Measurements from ENCODE around the gene MCM6.

Gene MCM6

DNA sequence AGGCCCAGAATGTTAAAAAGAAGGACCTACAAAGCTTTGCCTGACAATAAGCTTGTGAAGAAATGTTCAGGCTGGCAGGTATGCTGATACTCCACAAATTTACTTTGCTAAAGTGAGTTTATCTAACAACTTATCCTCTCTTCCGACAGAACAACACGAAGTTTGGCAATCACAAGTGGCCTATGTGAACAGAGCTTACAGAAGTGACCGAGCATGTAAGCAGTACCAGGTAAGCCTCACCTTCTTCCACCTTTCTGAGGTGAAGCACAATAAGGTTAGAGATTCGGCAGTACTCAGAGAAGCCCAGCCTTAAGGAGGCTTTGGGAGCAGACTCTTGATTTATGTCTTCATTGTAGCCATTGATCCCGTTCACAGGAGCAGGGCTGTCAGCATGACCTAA lies 30.2 kb downstream of the MCM6 start:
- H2AK5ac ChIP-seq (ENCODE audit: low read depth, low read length), result no peak overlapping the region
- no peak overlapping the region for H2AFZ ChIP-seq (ENCODE audit: low read length)
- no peak overlapping the region for H2BK12ac ChIP-seq (ENCODE audit: low read length)
- no peak overlapping the region for H3K4me3 ChIP-seq (ENCODE audit: low read length in 2 of 2)
- no peak overlapping the region for H4K8ac ChIP-seq (ENCODE audit: low read depth, low read length)
- no peak overlapping the region for H2BK120ac ChIP-seq (ENCODE audit: low read depth, low read length)
- no peak overlapping the region for H3K9ac ChIP-seq (ENCODE audit: low read depth, low read length, poor library complexity)
- no peak overlapping the region for H2BK5ac ChIP-seq (ENCODE audit: low read length)
- H3K4me2 ChIP-seq (ENCODE audit: insufficient read depth, low read length, poor library complexity, severe bottlenecking), result no peak overlapping the region
- no peaks in the 10 kb centered on the region for H3K4me1 ChIP-seq (ENCODE audit: control insufficient read depth in 2 of 2, insufficient read depth in 1 of 2, low read depth in 1 of 2, low read length in 2 of 2)
- no peak overlapping the region for H3K27ac ChIP-seq (replicated peaks; ENCODE audit: low read length)
- H3K4ac ChIP-seq (ENCODE audit: low read length), result no peak overlapping the region
- DNase-seq (ENCODE audit: low spot score), result no peak
- H3K14ac ChIP-seq (ENCODE audit: low read length), result no peak overlapping the region
- no peaks in the 10 kb centered on the region for H3K79me1 ChIP-seq (ENCODE audit: low read depth, low read length)
- H3K18ac ChIP-seq (ENCODE audit: low read length), result no peak overlapping the region
- H4K91ac ChIP-seq (ENCODE audit: low read depth, low read length, poor library complexity), result no peak overlapping the region
- no peaks in the 10 kb centered on the region for H3K9me3 ChIP-seq (replicated peaks in 1 of 2; ENCODE audit: control insufficient read depth in 2 of 2, insufficient read depth in 1 of 2, low read depth in 1 of 2, low read length in 2 of 2)
- no CpG with 5 or more reads among the region's 5 CpGs for WGBS, 2 donors (ENCODE audit: extremely low coverage in 2 of 2, insufficient read length in 2 of 2, insufficient replicate concordance in 1 of 2)
- H3K27me3 ChIP-seq (ENCODE audit: control insufficient read depth in 3 of 3, insufficient read depth in 3 of 3, low read depth in 1 of 3, low read length in 3 of 3), result no peaks in the 10 kb centered on the region
- no peak overlapping the region for H2BK15ac ChIP-seq (ENCODE audit: low read length)
- no peak overlapping the region for H3K23ac ChIP-seq (ENCODE audit: low read depth, low read length, poor library complexity)
- H3K36me3 ChIP-seq (replicated peaks in 1 of 2; ENCODE audit: control insufficient read depth in 2 of 2, insufficient read depth in 2 of 2, low read length in 2 of 2), result peaks cover 30 to 99% of the 10 kb centered on the region in 2 donors

DNA sequence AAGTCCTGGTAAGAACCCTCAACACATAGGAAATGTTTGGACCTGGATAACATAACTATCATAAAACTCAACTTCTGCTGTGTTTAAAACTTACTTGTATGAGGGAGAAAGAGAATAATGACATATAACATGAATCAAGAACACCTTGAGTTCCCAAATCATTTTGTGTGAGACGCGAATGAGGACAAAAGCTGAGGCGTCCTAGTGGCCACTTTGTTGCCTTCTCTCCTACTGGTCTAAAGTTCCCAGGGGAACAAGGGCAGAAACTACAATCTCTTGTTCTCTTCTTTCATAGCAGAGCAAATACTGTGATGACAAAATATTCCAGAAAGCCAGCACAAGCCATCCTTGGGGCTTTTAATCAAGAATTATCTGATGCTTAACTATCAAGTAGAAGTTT lies 31.0 kb downstream of the MCM6 start:
- Histone ChIP-seq H2BK5ac (ENCODE audit: low read length) (no peak overlapping the region), H3K9ac (ENCODE audit: low read depth, low read length, poor library complexity) (no peak overlapping the region), H2BK15ac (ENCODE audit: low read length) (no peak overlapping the region), H3K79me1 (ENCODE audit: low read depth, low read length) (no peaks in the 10 kb centered on the region), H3K27ac (replicated peaks; ENCODE audit: low read length) (no peak overlapping the region), H4K8ac (ENCODE audit: low read depth, low read length) (no peak overlapping the region), H2AK5ac (ENCODE audit: low read depth, low read length) (no peak overlapping the region), H3K36me3 (replicated peaks in 1 of 2; ENCODE audit: control insufficient read depth in 2 of 2, insufficient read depth in 2 of 2, low read length in 2 of 2) (peaks cover 29 to 99% of the 10 kb centered on the region in 2 donors), H2AFZ (ENCODE audit: low read length) (no peak overlapping the region), H3K18ac (ENCODE audit: low read length) (no peak overlapping the region), H3K4ac (ENCODE audit: low read length) (no peak overlapping the region), H3K4me2 (ENCODE audit: insufficient read depth, low read length, poor library complexity, severe bottlenecking) (no peak overlapping the region), H3K9me3 (replicated peaks in 1 of 2; ENCODE audit: control insufficient read depth in 2 of 2, insufficient read depth in 1 of 2, low read depth in 1 of 2, low read length in 2 of 2) (no peaks in the 10 kb centered on the region), H2BK120ac (ENCODE audit: low read depth, low read length) (no peak overlapping the region), H3K4me1 (ENCODE audit: control insufficient read depth in 2 of 2, insufficient read depth in 1 of 2, low read depth in 1 of 2, low read length in 2 of 2) (no peaks in the 10 kb centered on the region), H3K27me3 (ENCODE audit: control insufficient read depth in 3 of 3, insufficient read depth in 3 of 3, low read depth in 1 of 3, low read length in 3 of 3) (no peaks in the 10 kb centered on the region), H3K23ac (ENCODE audit: low read depth, low read length, poor library complexity) (no peak overlapping the region), H3K14ac (ENCODE audit: low read length) (no peak overlapping the region), H2BK12ac (ENCODE audit: low read length) (no peak overlapping the region), H4K91ac (ENCODE audit: low read depth, low read length, poor library complexity) (no peak overlapping the region), H3K4me3 (ENCODE audit: low read length in 2 of 2) (no peak overlapping the region)
- DNase-seq (ENCODE audit: low spot score), result no peak
- WGBS, 2 donors (ENCODE audit: extremely low coverage in 2 of 2, insufficient read length in 2 of 2, insufficient replicate concordance in 1 of 2), result no CpG with 5 or more reads among the region's 3 CpGs

DNA sequence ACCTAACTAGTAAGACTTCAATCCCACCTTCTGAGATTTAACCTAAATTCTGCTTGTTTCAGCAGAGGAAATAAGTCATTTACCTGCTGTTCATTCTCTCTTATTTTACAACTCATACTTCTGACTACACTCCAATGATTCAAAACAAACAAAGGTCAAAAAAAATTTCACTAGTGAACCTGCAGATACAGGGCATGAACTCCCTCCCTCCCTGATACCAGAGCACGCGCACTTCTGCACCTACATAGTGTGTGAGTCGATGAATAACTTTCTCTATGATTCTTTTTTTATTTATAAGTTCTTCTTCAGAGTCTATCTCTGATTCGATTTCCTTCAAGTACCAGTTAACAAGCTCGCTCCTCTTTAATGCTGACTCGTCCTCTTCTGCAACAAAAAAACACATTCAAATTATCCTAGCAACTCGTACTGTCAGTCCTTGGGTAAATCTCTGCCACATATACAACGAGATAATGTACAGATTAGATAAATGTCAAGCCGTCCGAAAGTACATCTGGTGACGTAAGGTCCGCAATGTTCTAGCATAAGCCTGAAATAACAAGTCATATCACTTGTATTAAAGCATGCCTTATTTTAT lies 31.8 kb downstream of the MCM6 start:
- Histone ChIP-seq H2BK12ac (ENCODE audit: low read length) (no peak overlapping the region), H2BK15ac (ENCODE audit: low read length) (no peak overlapping the region), H2AK5ac (ENCODE audit: low read depth, low read length) (no peak overlapping the region), H2AFZ (ENCODE audit: low read length) (no peak overlapping the region), H3K27ac (replicated peaks; ENCODE audit: low read length) (no peak overlapping the region), H3K4me2 (ENCODE audit: insufficient read depth, low read length, poor library complexity, severe bottlenecking) (no peak overlapping the region), H3K9me3 (replicated peaks in 1 of 2; ENCODE audit: control insufficient read depth in 2 of 2, insufficient read depth in 1 of 2, low read depth in 1 of 2, low read length in 2 of 2) (no peaks in the 10 kb centered on the region), H2BK5ac (ENCODE audit: low read length) (no peak overlapping the region), H3K18ac (ENCODE audit: low read length) (no peak overlapping the region), H3K79me1 (ENCODE audit: low read depth, low read length) (no peaks in the 10 kb centered on the region), H4K91ac (ENCODE audit: low read depth, low read length, poor library complexity) (no peak overlapping the region), H3K23ac (ENCODE audit: low read depth, low read length, poor library complexity) (no peak overlapping the region), H3K27me3 (ENCODE audit: control insufficient read depth in 3 of 3, insufficient read depth in 3 of 3, low read depth in 1 of 3, low read length in 3 of 3) (no peaks in the 10 kb centered on the region), H2BK120ac (ENCODE audit: low read depth, low read length) (no peak overlapping the region), H4K8ac (ENCODE audit: low read depth, low read length) (no peak overlapping the region), H3K9ac (ENCODE audit: low read depth, low read length, poor library complexity) (no peak overlapping the region), H3K4ac (ENCODE audit: low read length) (no peak overlapping the region), H3K36me3 (replicated peaks in 1 of 2; ENCODE audit: control insufficient read depth in 2 of 2, insufficient read depth in 2 of 2, low read length in 2 of 2) (peaks cover 27 to 99% of the 10 kb centered on the region in 2 donors), H3K4me1 (ENCODE audit: control insufficient read depth in 2 of 2, insufficient read depth in 1 of 2, low read depth in 1 of 2, low read length in 2 of 2) (no peaks in the 10 kb centered on the region), H3K14ac (ENCODE audit: low read length) (no peak overlapping the region), H3K4me3 (ENCODE audit: low read length in 2 of 2) (no peak overlapping the region)
- DNase-seq (ENCODE audit: low spot score), result no peak
- WGBS, 2 donors (ENCODE audit: extremely low coverage in 2 of 2, insufficient read length in 2 of 2, insufficient replicate concordance in 1 of 2), result no CpG with 5 or more reads among the region's 12 CpGs

DNA sequence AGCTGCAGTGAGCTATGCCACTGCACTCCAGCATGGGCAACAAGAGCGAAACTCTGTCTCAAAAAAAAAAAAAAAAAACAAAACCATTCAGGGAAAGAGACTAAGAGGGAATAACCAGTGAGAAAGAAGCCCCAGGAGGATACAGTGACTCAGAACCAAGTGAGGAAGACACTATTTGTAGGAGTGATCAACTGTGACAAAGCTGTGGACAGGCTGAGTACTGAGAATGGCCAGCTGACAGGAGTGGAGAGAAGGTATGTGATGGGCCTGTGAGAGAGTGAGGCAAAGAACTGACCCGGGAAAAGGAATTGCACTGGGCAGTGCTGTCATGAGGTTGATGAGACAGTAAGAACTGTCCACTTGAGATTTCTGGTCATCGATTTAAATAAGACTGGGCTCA lies 32.6 kb downstream of the MCM6 start:
- Histone ChIP-seq H3K27me3 (ENCODE audit: control insufficient read depth in 3 of 3, insufficient read depth in 3 of 3, low read depth in 1 of 3, low read length in 3 of 3) (no peaks in the 10 kb centered on the region), H3K36me3 (replicated peaks in 1 of 2; ENCODE audit: control insufficient read depth in 2 of 2, insufficient read depth in 2 of 2, low read length in 2 of 2) (peaks cover 24 to 96% of the 10 kb centered on the region in 2 donors), H3K4me3 (ENCODE audit: low read length in 2 of 2) (no peak overlapping the region)

More for the DNA sequence above, 32.6 kb downstream of the MCM6 start:
- Histone ChIP-seq H4K8ac (ENCODE audit: low read depth, low read length) (no peak overlapping the region), H3K9me3 (replicated peaks in 1 of 2; ENCODE audit: control insufficient read depth in 2 of 2, insufficient read depth in 1 of 2, low read depth in 1 of 2, low read length in 2 of 2) (no peaks in the 10 kb centered on the region), H3K23ac (ENCODE audit: low read depth, low read length, poor library complexity) (no peak overlapping the region), H3K4me1 (ENCODE audit: control insufficient read depth in 2 of 2, insufficient read depth in 1 of 2, low read depth in 1 of 2, low read length in 2 of 2) (no peaks in the 10 kb centered on the region), H3K9ac (ENCODE audit: low read depth, low read length, poor library complexity) (no peak overlapping the region), H3K4ac (ENCODE audit: low read length) (no peak overlapping the region), H3K14ac (ENCODE audit: low read length) (no peak overlapping the region), H2AFZ (ENCODE audit: low read length) (no peak overlapping the region), H3K27ac (replicated peaks; ENCODE audit: low read length) (no peak overlapping the region), H3K18ac (ENCODE audit: low read length) (no peak overlapping the region), H2BK120ac (ENCODE audit: low read depth, low read length) (no peak overlapping the region), H2AK5ac (ENCODE audit: low read depth, low read length) (no peak overlapping the region), H3K79me1 (ENCODE audit: low read depth, low read length) (no peaks in the 10 kb centered on the region), H4K91ac (ENCODE audit: low read depth, low read length, poor library complexity) (no peak overlapping the region), H2BK12ac (ENCODE audit: low read length) (no peak overlapping the region), H2BK5ac (ENCODE audit: low read length) (no peak overlapping the region), H2BK15ac (ENCODE audit: low read length) (no peak overlapping the region), H3K4me2 (ENCODE audit: insufficient read depth, low read length, poor library complexity, severe bottlenecking) (no peak overlapping the region)
- no CpG with 5 or more reads among the region's 3 CpGs for WGBS, 2 donors (ENCODE audit: extremely low coverage in 2 of 2, insufficient read length in 2 of 2, insufficient replicate concordance in 1 of 2)
- DNase-seq (ENCODE audit: low spot score), result no peak

Measured in neuronal stem cell (in vitro differentiated cells).